Gastroesophageal sphincter (tissue), 4 donors: ENCODE measurements around the gene POLN. TPM values are rescaled to one million over a fixed set of nuclear protein-coding genes. Genes with fewer than 3 reads are reported as not detected.

Experiments used
- ATAC-seq: fragments of 150-250 bp; one replicate; pipeline ENCODE4 v1.9.1; 2016; ENCODE audit warnings: mild to moderate bottlenecking, moderate library complexity
- H3K27ac ChIP-seq, 4 donors: fragments of 200-600 bp; sonication (generic) in 3 of 4; 1 replicate in 3 of 4; 2 replicates in 1 of 4; pipeline ENCODE4 v1.5.1; 2016 to 2019
- H3K27me3 ChIP-seq: fragments of 200-600 bp; sonication (generic); one replicate; pipeline ENCODE4 v1.5.1; 2019
- H3K36me3 ChIP-seq, 2 donors: fragments of 200-600 bp; sonication (generic); one replicate each; pipeline ENCODE4 v1.5.1; 2019; ENCODE audit warnings: control low read depth in 1 of 2
- H3K4me1 ChIP-seq, 3 donors: fragments of 200-600 bp; sonication (generic); 1 replicate in 2 of 3; 2 replicates in 1 of 3; pipeline ENCODE4 v1.5.1; 2016 to 2019; ENCODE audit warnings: control low read depth in 2 of 3
- H3K4me3 ChIP-seq, 2 donors: fragments of 200-600 bp; sonication (generic); one replicate each; pipeline ENCODE4 v1.5.1; 2019; ENCODE audit warnings: mild to moderate bottlenecking in 1 of 2, moderate library complexity in 1 of 2
- H3K9me3 ChIP-seq, 3 donors: fragments of 200-600 bp; sonication (generic); one replicate each; pipeline ENCODE4 v1.5.1; 2017 to 2019; ENCODE audit warnings: control low read depth in 2 of 3
- CTCF ChIP-seq, 4 experiments: fragments of 200-600 bp in 2 of 4; fragments of 450-650 bp in 2 of 4; sonication (generic) in 1 of 4; IDR thresholded peaks; one replicate each; pipeline ENCODE4 v1.5.1; 2017 to 2019; ENCODE audit warnings: antibody characterized with exemption in 4 of 4, mild to moderate bottlenecking in 2 of 4, moderate library complexity in 2 of 4
- EP300 ChIP-seq: sonication (generic); formaldehyde crosslinking; IDR thresholded peaks from one replicate; pipeline ENCODE4 v1.6.1; 2017; ENCODE audit warnings: antibody characterized with exemption, mild to moderate bottlenecking
- POLR2A ChIP-seq, 2 donors: fragments of 450-650 bp; IDR thresholded peaks; one replicate each; pipeline ENCODE4 v1.6.1; 2017; ENCODE audit warnings: antibody characterized with exemption in 2 of 2, mild to moderate bottlenecking in 2 of 2, moderate library complexity in 1 of 2
- POLR2AphosphoS5 ChIP-seq: sonication (generic); formaldehyde crosslinking; IDR thresholded peaks from one replicate; pipeline ENCODE4 v1.6.1; 2017; ENCODE audit warnings: antibody characterized with exemption
- WGBS, 2 donors: methylation state at CpG; one replicate each; pipeline ENCODE4 v1.1.5; 2018; ENCODE audit warnings: low coverage in 1 of 2; 5-methylcytosine and 5-hydroxymethylcytosine counted together
- total RNA-seq, 4 donors: library from RNA; depleted of rRNA; stranded (reverse); fragments of >200 nt; gene quantifications; one replicate each; pipeline ENCODE4 v1.1.0, GENCODE V29; 2016

POLN gene
- total RNA-seq, 4 donors from 2014 or later, result 1.5 to 4.6 (median 2.6) TPM

- no peak for ATAC-seq
- no peak overlapping the region for H3K27ac ChIP-seq
- H3K4me3 ChIP-seq, result no peak overlapping the region
- no peaks in the 10 kb centered on the region for H3K9me3 ChIP-seq
- WGBS, 2 donors, result 97 to 100% methylated on average over 4 of the region's 14 CpGs
- H3K27me3 ChIP-seq, result no peaks in the 10 kb centered on the region
- no peak for TF ChIP-seq EP300
- TF ChIP-seq CTCF (IDR thresholded peaks at IDR 0.05), result no peak
- no peak for TF ChIP-seq POLR2AphosphoS5
- no peak for TF ChIP-seq POLR2A (IDR thresholded peaks at IDR 0.05)
- no peaks in the 10 kb centered on the region for H3K36me3 ChIP-seq
- peaks cover 0 to 10% (median 3%) of the 10 kb centered on the region in 3 donors for H3K4me1 ChIP-seq
Observed at GRCh38 chr4:2289311-2289954, 47.5 kb upstream of the POLN start.

- Histone ChIP-seq H3K4me1 (peaks cover 0 to 10% (median 3%) of the 10 kb centered on the region in 3 donors), H3K27ac (no peak overlapping the region), H3K36me3 (no peaks in the 10 kb centered on the region), H3K27me3 (no peaks in the 10 kb centered on the region), H3K9me3 (no peaks in the 10 kb centered on the region), H3K4me3 (no peak overlapping the region)
- ATAC-seq, result no peak
- 65% methylated on average over 2 of the region's 10 CpGs; no CpG with 5 or more reads in 1 of the 2 donors for WGBS, 2 donors
- TF ChIP-seq EP300 (no peak), CTCF (IDR thresholded peaks at IDR 0.05) (no peak)
Observed at GRCh38 chr4:2288051-2288541, 46.2 kb upstream of the POLN start.

GRCh38 chr4:2287594-2287915, 45.6 kb upstream of the POLN start:
- TF ChIP-seq POLR2AphosphoS5 (no peak), EP300 (no peak), POLR2A (IDR thresholded peaks at IDR 0.05) (no peak), CTCF (IDR thresholded peaks at IDR 0.05) (no peak)

GRCh38 chr4:2286904-2287593, 45.1 kb upstream of the POLN start:
- no peak for TF ChIP-seq EP300
- TF ChIP-seq CTCF (IDR thresholded peaks at IDR 0.05), result no peak
- TF ChIP-seq POLR2AphosphoS5, result no peak
- TF ChIP-seq POLR2A (IDR thresholded peaks at IDR 0.05), result no peak
- no peaks in the 10 kb centered on the region for H3K27me3 ChIP-seq
- no peaks in the 10 kb centered on the region for H3K9me3 ChIP-seq
- no peak for ATAC-seq
- no peak overlapping the region for H3K4me3 ChIP-seq
- 79 to 94% methylated on average over 4 to 7 of the region's 19 CpGs for WGBS, 2 donors
- H3K4me1 ChIP-seq, result peaks cover 0 to 2% (median 0%) of the 10 kb centered on the region in 3 donors
- no peak overlapping the region for H3K27ac ChIP-seq
- H3K36me3 ChIP-seq, result no peaks in the 10 kb centered on the region

More at GRCh38 chr4:2287594-2287915, 45.6 kb upstream of the POLN start:
- Histone ChIP-seq H3K36me3 (no peaks in the 10 kb centered on the region), H3K27ac (no peak overlapping the region), H3K27me3 (no peaks in the 10 kb centered on the region), H3K9me3 (no peaks in the 10 kb centered on the region), H3K4me3 (no peak overlapping the region), H3K4me1 (peaks cover 0 to 7% (median 1%) of the 10 kb centered on the region in 3 donors)
- no peak for ATAC-seq
- 83% methylated on average over 2 of the region's 9 CpGs; no CpG with 5 or more reads in 1 of the 2 donors for WGBS, 2 donors
